Kidney (tissue), 22 donors: ENCODE results near the gene PECR. TPM values are rescaled to one million over a fixed set of nuclear protein-coding genes. Genes with fewer than 3 reads are reported as not detected.

ENCODE experiments used
- DNase-seq, 5 donors: peaks; one replicate each; pipeline ENCODE4 v3.0.0-alpha.2; 2013 to 2020
- FAIRE-seq: peaks from 2 replicates; lab custom pipeline; 2012; peaks lifted over from hg19 to GRCh38; lab: Jason Lieb, UNC
- H3K27ac ChIP-seq, 2 donors: one replicate each; pipeline ENCODE4 v1.7.0; 2013; ENCODE audit warnings: low read depth in 2 of 2, low read length in 2 of 2, inconsistent platforms in 1 of 2
- H3K27me3 ChIP-seq: one replicate; pipeline ENCODE4 v1.7.1; 2013; ENCODE audit warnings: low read length, inconsistent platforms; ENCODE audit not compliant: control insufficient read depth, insufficient read depth
- H3K36me3 ChIP-seq, 3 donors: one replicate each; pipeline versions ENCODE4 v1.7.0 to v1.7.1; 2013; ENCODE audit warnings: low read length in 3 of 3, control low read depth in 1 of 3, inconsistent platforms in 1 of 3; ENCODE audit not compliant: insufficient read depth in 3 of 3, control insufficient read depth in 2 of 3
- H3K4me1 ChIP-seq, 3 donors: one replicate each; pipeline versions ENCODE4 v1.7.0 to v1.7.1; 2013; ENCODE audit warnings: low read length in 3 of 3, inconsistent platforms in 1 of 3, low read depth in 1 of 3; ENCODE audit not compliant: control insufficient read depth in 2 of 3, insufficient read depth in 2 of 3
- H3K4me3 ChIP-seq, 3 donors: one replicate each; pipeline versions ENCODE4 v1.7.0 to v1.8.1; 2013; ENCODE audit warnings: low read length in 3 of 3, control low read depth in 1 of 3, inconsistent platforms in 1 of 3
- H3K9ac ChIP-seq, 3 donors: one replicate each; pipeline versions ENCODE4 v1.7.0 to v1.7.1; 2013; ENCODE audit warnings: low read length in 3 of 3, control low read depth in 1 of 3, inconsistent platforms in 1 of 3
- H3K9me3 ChIP-seq, 3 donors: one replicate each; pipeline versions ENCODE4 v1.7.0 to v1.7.1; 2013; ENCODE audit warnings: low read length in 3 of 3, control low read depth in 1 of 3, inconsistent platforms in 1 of 3; ENCODE audit not compliant: control insufficient read depth in 2 of 3, insufficient read depth in 1 of 3
- intact Hi-C: fragments of 100-400 bp; cut with DNase I; formaldehyde crosslinking; loops from one replicate; pipeline ENCODE4 v1.11.1; 2022
- long read RNA-seq, 10 donors: library from polyadenylated mRNA in 1 of 10; unstranded in 1 of 10; transcript quantifications; one replicate each; pipeline ENCODE4 v2.0.0 and lab custom pipeline, GENCODE V29; 2021 to 2026
- polyA plus RNA-seq: library from polyadenylated mRNA; stranded (reverse); fragments of 350-450 nt; fragmentation: Illumina TruSeq; extraction: RNeasy Lipid Tissue Mini Kit (QIAGEN cat#74804); gene quantifications from one replicate; pipeline ENCODE4 v1.2.3, GENCODE V29; 2014; ENCODE audit warnings: low read depth, low replicate concordance; ENCODE audit not compliant: insufficient read depth
- total RNA-seq: library from RNA; stranded (reverse); fragmentation: NEBNext Ultra II Directional; extraction: Animal tissue kit (Norgen Biotek cat#: 25700); gene quantifications from one replicate; pipeline ENCODE4 v1.2.1, GENCODE V29; 2021
- TF ChIP-seq, protein P1 (sequence below): IDR thresholded peaks from 3 replicates; pipeline ENCODE4 v1.5.1; 2012; ENCODE audit warnings: mild to moderate bottlenecking, moderate library complexity, borderline replicate concordance; ENCODE audit not compliant: insufficient read depth; ENCODE audit errors: extremely low read depth
- donor health status: control.
- donor health status: control.
- donor health status: control.
- donor health status: control.
- donor health status: control.
- donor health status: DM: yes; HTN: yes; CAD: no.
- donor health status: Normal renal cell carcinoma (clear cell type).

The PECR gene
- total RNA-seq (28.4 TPM), polyA plus RNA-seq (36.0 TPM)
- long read RNA-seq, donor 1, transcript PECR-201 (8 exons, 1,853 nt): major isoform, 9 of 9 reads
- long read RNA-seq, donor 1, partial matches to known transcripts: 0 of 9 reads
- long read RNA-seq, donor 1, other reads (novel, unspliced or antisense): 0 of 9 reads
- long read RNA-seq, donor 2, transcript PECR-201 (8 exons, 1,853 nt): major isoform, 8 of 9 reads
- long read RNA-seq, donor 2, partial matches to known transcripts: 0 of 9 reads
- long read RNA-seq, donor 2, other reads (novel, unspliced or antisense): 0 of 9 reads
- long read RNA-seq, donor 3, transcript PECR-201 (8 exons, 1,853 nt): major isoform, 8 of 888 reads
- long read RNA-seq, donor 3, partial matches to known transcripts: 743 of 888 reads
- long read RNA-seq, donor 3, other reads (novel, unspliced or antisense): 135 of 888 reads
- long read RNA-seq, donor 4, transcript PECR-201 (8 exons, 1,853 nt): major isoform, 8 of 8 reads
- long read RNA-seq, donor 4, partial matches to known transcripts: 0 of 8 reads
- long read RNA-seq, donor 4, other reads (novel, unspliced or antisense): 0 of 8 reads
- long read RNA-seq, donor 5: 0 reads
- long read RNA-seq, donor 6, transcript PECR-201 (8 exons, 1,853 nt): major isoform, 12 of 12 reads
- long read RNA-seq, donor 6, partial matches to known transcripts: 0 of 12 reads
- long read RNA-seq, donor 6, other reads (novel, unspliced or antisense): 0 of 12 reads
- long read RNA-seq, donor 7, transcript PECR-201 (8 exons, 1,853 nt): major isoform, 15 of 19 reads
- long read RNA-seq, donor 7, partial matches to known transcripts: 0 of 19 reads
- long read RNA-seq, donor 7, other reads (novel, unspliced or antisense): 4 of 19 reads
- long read RNA-seq, donor 8, transcript PECR-201 (8 exons, 1,853 nt): major isoform, 7 of 7 reads
- long read RNA-seq, donor 8, partial matches to known transcripts: 0 of 7 reads
- long read RNA-seq, donor 8, other reads (novel, unspliced or antisense): 0 of 7 reads
- long read RNA-seq, donor 9, partial matches to known transcripts: 0 of 5 reads
- long read RNA-seq, donor 9, other reads (novel, unspliced or antisense): 0 of 5 reads
- long read RNA-seq, donor 10, transcript PECR-201 (8 exons, 1,853 nt): major isoform, 6 of 12 reads
- long read RNA-seq, donor 10, partial matches to known transcripts: 5 of 12 reads
- long read RNA-seq, donor 10, other reads (novel, unspliced or antisense): 0 of 12 reads

DNA sequence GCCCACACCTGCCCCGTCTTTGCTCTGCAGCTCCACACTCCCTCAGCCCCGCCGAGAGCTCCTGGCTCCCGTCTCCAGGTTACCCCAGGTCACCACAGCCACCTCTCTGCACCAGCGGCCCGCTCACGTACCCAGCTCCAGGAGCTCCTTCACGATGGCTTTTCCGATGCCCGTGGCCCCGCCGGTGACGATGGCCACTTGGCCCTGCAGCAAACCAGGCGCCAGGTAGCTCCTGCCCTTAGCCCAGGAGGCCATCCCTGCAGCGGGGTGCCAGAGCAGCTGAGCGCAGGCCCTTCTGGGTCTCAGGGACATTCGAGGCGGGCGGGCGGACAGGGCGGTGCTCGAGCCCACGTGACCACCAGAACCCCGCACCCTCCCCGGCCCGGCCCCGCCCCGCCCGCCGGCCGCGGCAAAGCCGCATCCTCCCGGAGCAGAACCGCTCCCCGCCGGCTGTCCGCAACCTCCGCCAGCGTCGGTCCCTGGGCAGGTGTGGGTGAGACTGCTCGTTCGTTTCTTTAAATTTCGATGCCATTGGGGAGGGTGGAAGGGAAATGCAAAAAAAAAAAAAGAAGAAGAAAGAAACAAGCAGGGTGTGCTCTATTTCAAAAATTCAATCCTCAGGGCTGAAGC, at the start of gene PECR, which contains the start of gene TMEM169:
Gene PECR (minus strand): TSS at position 323 of the 630 bp plus-strand sequence. CDS start 68 bp downstream, at position 255.
Gene TMEM169 (plus strand): TSS at position 433 of the 630 bp plus-strand sequence. CDS start 14,045 bp downstream, outside the sequence.
- no peaks in the 10 kb centered on the region for H3K27me3 ChIP-seq
- intact Hi-C loops: no loop called here
- peak within 1 kb of the TSS; percentile 76 to 88 (median 85) for H3K4me3 ChIP-seq
- H3K36me3 ChIP-seq: no peaks in the 10 kb centered on the region
- H3K27ac ChIP-seq: peak within 1 kb of the TSS; percentile 73 to 82
- FAIRE-seq (no peak), DNase-seq (peak; percentile 87 to 94 (median 91))
- peaks cover 5 to 9% (median 6%) of the 10 kb centered on the region in 3 donors for H3K4me1 ChIP-seq
- TF ChIP-seq, protein P1, sequence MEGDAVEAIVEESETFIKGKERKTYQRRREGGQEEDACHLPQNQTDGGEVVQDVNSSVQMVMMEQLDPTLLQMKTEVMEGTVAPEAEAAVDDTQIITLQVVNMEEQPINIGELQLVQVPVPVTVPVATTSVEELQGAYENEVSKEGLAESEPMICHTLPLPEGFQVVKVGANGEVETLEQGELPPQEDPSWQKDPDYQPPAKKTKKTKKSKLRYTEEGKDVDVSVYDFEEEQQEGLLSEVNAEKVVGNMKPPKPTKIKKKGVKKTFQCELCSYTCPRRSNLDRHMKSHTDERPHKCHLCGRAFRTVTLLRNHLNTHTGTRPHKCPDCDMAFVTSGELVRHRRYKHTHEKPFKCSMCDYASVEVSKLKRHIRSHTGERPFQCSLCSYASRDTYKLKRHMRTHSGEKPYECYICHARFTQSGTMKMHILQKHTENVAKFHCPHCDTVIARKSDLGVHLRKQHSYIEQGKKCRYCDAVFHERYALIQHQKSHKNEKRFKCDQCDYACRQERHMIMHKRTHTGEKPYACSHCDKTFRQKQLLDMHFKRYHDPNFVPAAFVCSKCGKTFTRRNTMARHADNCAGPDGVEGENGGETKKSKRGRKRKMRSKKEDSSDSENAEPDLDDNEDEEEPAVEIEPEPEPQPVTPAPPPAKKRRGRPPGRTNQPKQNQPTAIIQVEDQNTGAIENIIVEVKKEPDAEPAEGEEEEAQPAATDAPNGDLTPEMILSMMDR: no peak
- no peaks in the 10 kb centered on the region for H3K9me3 ChIP-seq
- peak within 1 kb of the TSS; percentile 65 to 86 (median 76) for H3K9ac ChIP-seq

DNA sequence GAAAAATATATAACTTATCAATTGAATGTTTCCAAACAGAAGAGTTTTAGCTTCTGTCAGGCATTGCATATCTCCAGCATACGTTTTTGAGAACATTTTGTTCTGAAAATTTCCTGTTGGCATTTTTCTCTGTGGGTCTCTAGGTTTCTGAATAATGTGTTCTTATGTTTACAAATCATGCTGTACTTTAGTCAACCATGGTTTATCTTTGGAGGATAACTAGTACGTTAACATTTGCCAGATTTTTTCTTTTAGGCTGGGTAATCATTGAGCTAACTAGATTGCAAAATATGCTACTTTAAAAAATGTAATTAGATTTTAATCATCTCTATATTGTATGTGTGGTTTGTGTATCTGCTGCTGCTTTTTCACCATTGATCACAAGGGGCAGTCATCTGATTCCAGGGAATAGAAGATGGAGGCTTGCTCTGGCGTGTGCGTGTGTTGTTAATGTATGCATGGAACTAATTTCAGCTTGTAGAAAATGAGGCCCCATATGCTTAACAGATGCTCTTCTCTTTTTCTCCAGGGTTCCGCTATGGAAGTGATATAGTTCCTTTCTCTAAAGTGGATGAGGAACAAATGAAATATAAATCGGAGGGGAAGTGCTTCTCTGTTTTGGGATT, 48.9 kb upstream of the PECR start:
- TF ChIP-seq, protein P1: no peak
- Histone ChIP-seq H3K9ac (no peak overlapping the region), H3K4me1 (no peaks in the 10 kb centered on the region), H3K27me3 (no peaks in the 10 kb centered on the region), H3K4me3 (no peak overlapping the region), H3K36me3 (peaks cover 25 to 59% (median 47%) of the 10 kb centered on the region in 3 donors), H3K27ac (no peak overlapping the region), H3K9me3 (no peaks in the 10 kb centered on the region)
- intact Hi-C loops: no loop called here
- DNase-seq (no peak), FAIRE-seq (no peak)

DNA sequence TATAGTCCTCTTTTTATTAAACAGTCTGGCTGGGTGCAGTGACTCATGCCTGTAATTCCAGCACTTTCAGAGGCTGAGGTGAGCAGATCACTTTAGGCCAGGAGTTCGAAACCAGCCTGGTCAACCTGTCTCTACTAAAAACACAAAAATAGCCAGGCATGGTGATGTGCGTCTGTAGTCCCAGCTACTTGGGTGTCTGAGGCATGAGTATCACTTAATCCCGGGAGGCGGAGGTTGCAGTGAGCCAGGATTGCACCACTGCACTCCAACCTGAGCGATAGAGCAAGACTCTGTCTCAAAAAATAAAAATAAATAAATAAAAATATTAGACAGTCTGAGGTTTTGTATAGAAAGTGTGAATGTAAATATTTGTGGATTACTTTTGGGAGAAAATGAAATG, 45.3 kb upstream of the PECR start:
- Histone ChIP-seq H3K4me1 (no peaks in the 10 kb centered on the region), H3K27ac (no peak overlapping the region), H3K9me3 (no peaks in the 10 kb centered on the region), H3K36me3 (peaks cover 12 to 64% (median 44%) of the 10 kb centered on the region in 3 donors), H3K27me3 (no peaks in the 10 kb centered on the region), H3K9ac (no peak overlapping the region), H3K4me3 (no peak overlapping the region)
- FAIRE-seq (no peak), DNase-seq (no peak)
- intact Hi-C loops: no loop called here
- TF ChIP-seq, protein P1: no peak
